AG04450 (cell line): Measurements from ENCODE around the gene SH3TC1. TPM values are rescaled to one million over a fixed set of nuclear protein-coding genes. Genes with fewer than 3 reads are reported as not detected.

ENCODE experiments used
- CTCF ChIA-PET: fragments of 300-600, 350-600 bp; formaldehyde crosslinking; extraction: SDS; loops from one replicate; lab custom pipeline; 2022; ENCODE audit warnings: antibody characterized with exemption, inconsistent platforms; lab: Charles Lee
- POLR2A ChIA-PET: fragments of 350-600 bp; formaldehyde crosslinking; extraction: SDS; loops from one replicate; lab custom pipeline; 2021; ENCODE audit warnings: antibody characterized with exemption, inconsistent platforms; lab: Yijun Ruan, JAX
- DNase-seq: peaks from one replicate; pipeline ENCODE4 v3.0.0-alpha.2; 2011; ENCODE audit warnings: low read depth, low spot score
- H3K27ac ChIP-seq: one replicate; pipeline ENCODE4 v1.5.1; 2012; ENCODE audit warnings: low read depth, low read length, control low read depth
- H3K27me3 ChIP-seq: one replicate; pipeline ENCODE4 v1.6.0; 2012; ENCODE audit warnings: low read length; ENCODE audit not compliant: control insufficient read depth, insufficient read depth
- H3K4me3 ChIP-seq: 2 replicates; pipeline ENCODE4 v1.5.1; 2011; ENCODE audit warnings: mild to moderate bottlenecking, low read depth, low read length, control low read depth
- H3K9me3 ChIP-seq: 2 replicates; pipeline ENCODE4 v1.5.1; 2012; ENCODE audit warnings: low read length; ENCODE audit not compliant: control insufficient read depth, insufficient read depth
- CTCF ChIP-seq: IDR thresholded peaks from 2 replicates; pipeline ENCODE4 v1.5.1; 2011; ENCODE audit warnings: low read depth, low read length, control low read depth, inconsistent platforms
- polyA minus RNA-seq: library from RNA; depleted of rRNA, polyadenylated mRNA; stranded (reverse); fragments of >200 nt; gene quantifications from 2 replicates; pipeline ENCODE4 v1.2.3, GENCODE V29; 2011; rRNA and poly(A)+ RNA removed
- polyA plus RNA-seq: library from polyadenylated mRNA; depleted of rRNA; stranded (reverse); fragments of >200 nt; gene quantifications from 2 replicates; pipeline ENCODE4 v1.2.3, GENCODE V29; 2011; rRNA removed

SH3TC1 gene
- 0.98 and 1.4 TPM in 2 replicates for polyA plus RNA-seq
- 1.9 and 2.7 TPM in 2 replicates for polyA minus RNA-seq

GRCh38 chr4:8198906-8199593, at the start of gene SH3TC1:
Gene SH3TC1, plus strand, starts transcription at chr4:8199290. Its CDS starts 5,905 bp downstream, at chr4:8205195.
- peak within 1 kb of the TSS; percentile 21 for H3K27ac ChIP-seq
- POLR2A ChIA-PET = interaction anchor here (1.0 to 1.4 kb wide), 3 partner anchors 14 to 23 kb away, joined by 3 to 5 read pairs (median 3); no protein-coding TSS in a partner anchor
- CTCF ChIA-PET = interaction anchor here (2.3 kb wide), 1 partner anchor 22 kb away, joined by 16 read pairs; no protein-coding TSS in a partner anchor

GRCh38 chr4:8149664-8150063, 49.4 kb upstream of the SH3TC1 start:
- CTCF ChIA-PET = no interaction called here

More at GRCh38 chr4:8198906-8199593, at the start of gene SH3TC1:
- H3K27me3 ChIP-seq = peaks cover 18% of the 10 kb centered on the region
- DNase-seq = peak; percentile 62
- H3K9me3 ChIP-seq = peaks cover 5% of the 10 kb centered on the region; the same call in 1 of the 2 replicates
- peak within 1 kb of the TSS; percentile 46 for H3K4me3 ChIP-seq
- TF ChIP-seq CTCF = no peak

GRCh38 chr4:8150152-8151090, 48.7 kb upstream of the SH3TC1 start:
- Histone ChIP-seq H3K27me3 (peaks cover 59% of the 10 kb centered on the region), H3K27ac (no peak overlapping the region), H3K9me3 (no peaks in the 10 kb centered on the region; the same call in 1 of the 2 replicates), H3K4me3 (no peak overlapping the region)
- no peak for DNase-seq
- CTCF ChIA-PET = no interaction called here
- no peak for TF ChIP-seq CTCF
- POLR2A ChIA-PET = interaction anchor here (0.6 kb wide), 1 partner anchor 179 kb away, joined by 6 read pairs; no protein-coding TSS in a partner anchor

More at GRCh38 chr4:8149664-8150063, 49.4 kb upstream of the SH3TC1 start:
- POLR2A ChIA-PET = interaction anchor here (0.6 kb wide), 1 partner anchor 179 kb away, joined by 6 read pairs; no protein-coding TSS in a partner anchor
- H3K9me3 ChIP-seq = no peaks in the 10 kb centered on the region; the same call in 1 of the 2 replicates
- no peak overlapping the region for H3K27ac ChIP-seq
- H3K27me3 ChIP-seq = peaks cover 62% of the 10 kb centered on the region
- no peak for DNase-seq
- TF ChIP-seq CTCF = no peak
- H3K4me3 ChIP-seq = no peak overlapping the region

- ChIA-PET POLR2A (no interaction called here), CTCF (no interaction called here)
- no peak for DNase-seq
- no peak for TF ChIP-seq CTCF
- H3K9me3 ChIP-seq = no peaks in the 10 kb centered on the region; the same call in 1 of the 2 replicates
- H3K27ac ChIP-seq = no peak overlapping the region
- no peak overlapping the region for H3K4me3 ChIP-seq
- H3K27me3 ChIP-seq = peaks cover 55% of the 10 kb centered on the region
Measured at GRCh38 chr4:8151165-8151650, 47.9 kb upstream of the SH3TC1 start.
